GM21786 (cell line): ENCODE measurements around the gene IL4R.
"Not testable (repeated sequence)": the region's sequence is repeated elsewhere in the genome, so short reads cannot be mapped to it uniquely, and the experiment has no call there.

ENCODE experiments used
- ATAC-seq: cut with Tn5 transposase; IDR thresholded peaks from one replicate; pipeline ENCODE4 v1.9.1; 2021; ENCODE audit not compliant: unreplicated experiment

The IL4R gene

DNA sequence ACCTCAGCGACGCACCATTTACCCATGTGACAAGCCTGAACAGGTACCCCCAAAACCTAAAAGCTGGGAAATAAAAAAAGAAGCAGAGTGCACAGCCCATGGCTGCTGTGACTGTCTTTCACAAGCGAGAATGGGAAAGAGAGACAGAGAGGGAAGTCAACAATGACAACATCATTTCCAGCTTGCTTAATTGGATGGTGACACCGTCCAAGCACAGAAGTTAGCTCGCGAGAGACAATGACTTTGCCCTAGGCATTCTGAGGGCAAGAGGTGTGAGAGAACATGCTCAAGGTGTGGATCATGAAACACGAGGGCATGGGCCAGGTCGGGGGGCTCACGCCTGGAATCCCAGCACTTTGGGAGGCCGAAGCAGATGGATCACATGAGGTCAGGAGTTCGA, 25.9 kb upstream of the IL4R start:
- no peak for ATAC-seq

DNA sequence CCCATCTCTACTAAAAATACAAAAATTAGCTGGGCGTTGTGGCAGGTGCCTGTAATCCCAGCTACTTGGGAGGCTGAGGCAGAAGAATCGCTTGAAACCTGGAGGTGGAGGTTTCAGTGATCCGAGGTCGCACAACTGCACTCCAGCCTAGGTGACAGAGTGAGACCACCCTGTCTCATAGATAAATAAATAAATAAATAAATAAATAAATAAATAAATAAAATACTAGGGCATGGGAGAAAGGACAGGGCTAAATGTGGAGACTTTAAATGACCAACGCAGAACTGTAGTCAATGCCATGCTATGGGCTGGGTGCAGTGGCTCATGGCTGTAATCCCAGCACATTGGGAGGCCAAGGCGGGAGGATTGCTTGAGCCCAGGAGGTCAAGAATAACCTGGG, 25.5 kb upstream of the IL4R start:
- not testable (repeated sequence) for ATAC-seq

GRCh38 chr16:27289669-27290068, 24.1 kb upstream of the IL4R start:
- no peak for ATAC-seq

- no peak for ATAC-seq
Observed at GRCh38 chr16:27290562-27290961, 23.2 kb upstream of the IL4R start.

DNA sequence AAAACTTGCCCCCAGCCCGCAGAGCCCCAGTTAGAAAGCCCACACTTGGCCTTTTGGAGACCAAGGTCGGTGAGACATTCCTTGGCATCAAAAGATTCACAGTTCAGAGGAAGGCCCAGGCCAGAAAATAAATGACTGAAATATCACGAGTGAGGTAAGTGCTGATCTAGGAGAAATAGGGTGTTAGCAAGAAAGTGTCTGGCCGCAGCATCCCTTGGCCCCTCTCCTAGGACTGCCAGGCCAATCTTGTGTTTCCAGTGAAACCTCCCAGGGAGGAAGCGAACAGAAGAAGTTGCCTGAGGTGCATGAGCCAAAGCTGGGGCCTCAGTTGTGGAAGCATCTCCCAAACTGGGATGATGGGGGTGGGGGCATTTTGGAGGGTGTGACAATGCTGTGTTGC, 22.7 kb upstream of the IL4R start:
- no peak for ATAC-seq

GRCh38 chr16:27291722-27292240, 22.0 kb upstream of the IL4R start:
- ATAC-seq: no peak

- no peak for ATAC-seq
Observed at GRCh38 chr16:27293343-27293742, 20.4 kb upstream of the IL4R start.

GRCh38 chr16:27298132-27298531, 15.6 kb upstream of the IL4R start:
- ATAC-seq: no peak

GRCh38 chr16:27301236-27301861, 12.4 kb upstream of the IL4R start:
- no peak for ATAC-seq

DNA sequence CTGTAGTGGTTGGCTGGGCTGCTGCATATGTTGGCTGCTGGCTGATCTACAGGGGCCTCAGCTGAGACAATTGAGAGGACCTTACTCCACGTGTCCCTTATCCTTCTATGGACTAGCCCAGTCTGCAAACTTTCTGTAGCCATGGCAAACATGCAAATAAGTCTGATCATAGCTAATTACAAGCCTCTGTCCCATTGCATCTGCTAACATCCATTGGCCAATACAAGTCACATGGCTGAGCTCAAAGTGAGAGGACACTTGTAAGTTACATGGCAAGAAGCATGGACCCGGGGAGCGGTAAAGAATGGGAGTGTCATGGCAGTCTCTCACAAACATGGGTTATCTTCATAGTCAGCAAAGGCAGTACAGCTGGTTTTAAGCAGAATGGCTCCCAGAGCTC, 11.6 kb upstream of the IL4R start:
- no peak for ATAC-seq

DNA sequence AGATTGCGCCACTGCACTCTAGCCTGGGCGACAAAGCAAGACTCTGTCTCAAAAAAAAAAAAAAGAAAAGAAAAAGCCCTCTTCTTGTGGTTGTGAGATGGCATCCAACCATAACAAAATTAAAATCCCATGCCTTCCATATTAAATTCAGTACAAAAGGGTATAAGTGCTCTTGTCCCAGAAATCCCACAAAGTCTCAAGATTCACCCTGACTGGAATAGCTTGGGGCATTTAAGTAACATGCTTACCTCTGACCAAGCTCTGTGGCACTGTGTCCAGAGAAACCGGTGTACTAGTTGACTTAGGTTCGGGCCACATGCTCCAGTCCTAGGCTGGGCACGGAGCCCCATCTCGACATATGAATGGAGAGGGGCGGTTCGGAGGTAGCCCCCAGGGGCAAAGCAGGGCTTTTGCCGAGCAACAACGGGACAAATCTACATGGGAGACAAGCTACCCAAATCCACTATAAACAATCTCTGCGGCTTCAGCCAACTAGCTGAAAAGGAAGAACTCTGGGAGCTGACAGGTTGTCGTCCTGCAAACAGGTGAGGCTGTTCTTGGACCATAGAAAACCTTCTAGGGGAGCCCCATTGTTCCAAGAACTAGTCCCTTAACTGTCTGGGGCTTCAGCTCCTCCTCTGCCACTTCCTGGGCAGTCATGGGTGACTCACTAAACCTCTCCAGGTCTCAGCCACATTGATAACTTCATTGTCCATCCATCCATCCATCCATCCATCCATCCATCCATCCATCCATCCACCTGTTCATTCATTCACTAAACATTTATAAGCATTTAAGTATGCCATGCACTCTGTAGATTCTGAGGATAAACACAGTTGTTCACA, 10.3 kb upstream of the IL4R start:
- no peak for ATAC-seq

GRCh38 chr16:27304102-27304501, 9.7 kb upstream of the IL4R start:
- no peak for ATAC-seq

DNA sequence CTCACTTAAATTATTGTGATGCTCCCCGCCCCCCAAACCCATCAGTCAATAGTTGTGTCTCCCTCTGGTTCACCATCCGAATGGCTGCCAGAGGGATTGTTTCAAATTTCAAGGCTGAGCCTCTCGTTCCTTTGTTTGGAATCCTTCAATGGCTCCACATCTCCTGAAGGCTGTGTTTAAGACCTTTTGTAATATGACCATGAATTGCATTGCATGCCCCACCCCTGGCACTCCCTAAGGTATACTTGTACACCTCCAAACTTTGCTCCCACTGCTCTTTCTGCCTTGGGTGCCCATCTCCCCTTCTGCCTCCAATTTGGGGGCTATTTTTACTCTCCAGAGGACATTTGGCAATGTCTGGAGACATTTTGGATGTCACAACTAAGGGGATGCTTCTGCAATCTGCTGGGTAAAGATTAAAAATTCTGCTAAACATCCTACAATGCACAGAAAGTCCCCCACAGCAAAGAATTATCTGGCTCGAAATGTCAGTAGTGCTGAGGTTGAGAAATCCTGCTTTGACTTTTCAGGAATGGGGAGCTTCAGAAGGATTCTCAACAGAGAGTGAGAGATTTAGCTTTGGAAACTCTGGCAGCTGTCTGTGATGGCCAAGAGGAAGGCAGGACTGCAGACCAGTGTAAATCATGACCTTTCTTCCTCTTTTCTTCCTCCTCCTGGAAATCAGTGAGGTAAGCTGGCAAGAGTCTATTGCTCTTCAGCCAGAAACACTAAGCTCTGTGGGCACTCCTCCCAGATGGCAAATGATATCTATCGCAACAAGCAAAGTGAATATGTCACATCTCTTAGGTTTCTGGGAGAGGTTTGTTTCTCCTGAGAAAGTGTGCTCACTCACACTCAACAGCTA, 8.7 kb upstream of the IL4R start:
- ATAC-seq: no peak

DNA sequence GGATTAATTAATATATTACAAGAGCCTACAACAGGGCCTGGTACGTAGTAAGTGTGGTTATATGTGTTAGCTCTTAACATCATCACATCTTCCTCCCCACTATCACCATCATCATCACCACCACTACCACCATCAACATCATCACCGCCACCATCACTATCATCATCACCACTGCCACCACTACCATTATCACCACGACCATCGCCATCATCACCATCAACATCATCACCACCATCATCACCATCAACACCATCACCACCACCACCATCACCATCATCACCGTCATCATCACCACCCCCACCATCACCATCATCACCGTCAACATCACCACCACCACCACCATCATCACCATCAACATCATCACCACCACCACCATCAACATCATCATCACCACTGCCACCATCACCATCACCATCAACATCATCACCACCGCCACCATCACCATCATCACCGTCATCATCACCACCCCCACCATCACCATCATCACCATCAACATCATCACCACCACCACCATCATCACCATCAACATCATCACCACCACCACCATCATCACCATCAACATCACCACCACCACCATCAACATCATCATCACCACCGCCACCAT, 7.8 kb upstream of the IL4R start:
- ATAC-seq: no peak

GRCh38 chr16:27308792-27309191, 5.0 kb upstream of the IL4R start:
- ATAC-seq: no peak

- no peak for ATAC-seq
Observed at GRCh38 chr16:27310576-27311447, 3.0 kb upstream of the IL4R start.

DNA sequence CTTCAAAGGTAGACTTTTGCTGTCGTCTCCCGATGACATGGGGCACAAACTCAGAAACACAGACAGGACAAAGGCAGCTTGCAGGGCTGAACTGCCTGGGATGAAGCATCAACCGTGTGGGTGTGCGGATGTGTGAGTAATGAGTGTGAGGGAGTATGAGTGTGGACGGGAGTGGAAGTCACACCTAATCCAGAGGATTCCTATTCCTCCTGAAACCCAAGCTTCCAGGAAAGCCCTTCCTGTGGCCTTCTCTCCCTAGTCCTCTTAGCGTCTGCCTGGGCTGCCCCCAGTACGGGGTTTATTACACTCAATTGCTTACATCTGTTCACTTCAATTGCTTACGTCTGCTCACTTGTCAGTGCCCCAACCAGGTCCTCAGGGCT, 2.3 kb upstream of the IL4R start:
- no peak for ATAC-seq

GRCh38 chr16:27311897-27312303, 1.9 kb upstream of the IL4R start:
- no peak for ATAC-seq

DNA sequence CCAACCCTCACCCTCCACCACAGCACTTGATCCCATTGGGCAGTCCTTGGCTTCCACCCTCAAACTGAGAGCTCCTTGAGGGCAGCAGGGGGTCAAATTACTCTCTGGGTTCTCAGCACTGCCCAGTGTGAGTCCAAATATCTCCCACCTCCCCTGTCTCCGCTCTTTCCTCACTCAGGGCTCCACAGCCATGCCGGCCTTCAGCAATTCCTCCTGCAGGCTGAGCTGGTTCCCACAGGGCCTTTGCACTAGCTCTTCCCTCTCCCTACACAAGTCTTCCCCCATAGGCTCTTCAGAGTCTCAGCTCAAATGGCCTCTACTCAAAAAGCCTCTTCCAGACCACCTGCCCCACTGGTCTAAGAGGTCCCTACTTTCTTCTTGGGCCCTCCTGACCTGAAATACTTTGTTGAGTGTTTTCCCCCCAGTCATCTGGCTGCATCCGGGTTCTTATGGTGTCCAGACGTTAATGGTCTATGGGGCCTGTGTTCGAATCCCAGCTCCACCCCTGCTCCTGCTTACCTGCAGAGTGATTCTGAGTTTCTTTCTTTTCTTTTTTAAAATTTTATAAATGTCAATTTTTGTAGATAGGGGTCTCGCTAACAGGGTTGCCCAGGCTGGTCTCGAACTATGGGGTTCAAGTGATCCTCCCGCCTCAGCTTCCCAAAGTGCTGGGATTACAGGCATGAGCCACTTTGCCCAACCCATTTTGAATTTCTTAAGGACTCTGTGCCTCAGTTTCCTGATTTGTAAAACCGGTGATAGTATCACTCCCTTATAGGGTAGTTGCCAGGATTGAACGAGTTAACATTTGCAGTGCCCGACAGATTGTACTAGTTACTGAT, 973 bp upstream of the IL4R start:
- no peak for ATAC-seq
